HG02610 (cell line): ENCODE measurements around the gene ACTR3.

ENCODE experiments used
- ATAC-seq: cut with Tn5 transposase; IDR thresholded peaks from one replicate; pipeline ENCODE4 v1.9.1; 2021; ENCODE audit warnings: mild to moderate bottlenecking, moderate library complexity; ENCODE audit not compliant: unreplicated experiment

Gene ACTR3

GRCh38 chr2:113964436-113964835 is 74.5 kb downstream of the ACTR3 start:
- ATAC-seq, result no peak

- no peak for ATAC-seq
Observed at GRCh38 chr2:113965228-113965627, 75.3 kb downstream of the ACTR3 start.

- peak; percentile 84 for ATAC-seq
Observed at GRCh38 chr2:113965644-113966043, 75.8 kb downstream of the ACTR3 start.

- no peak for ATAC-seq
Observed at GRCh38 chr2:113966171-113966570, 76.3 kb downstream of the ACTR3 start.

GRCh38 chr2:113966832-113967231 is 76.9 kb downstream of the ACTR3 start:
- ATAC-seq, result no peak

GRCh38 chr2:113967272-113967671 is 77.4 kb downstream of the ACTR3 start:
- no peak for ATAC-seq

- no peak for ATAC-seq
Observed at GRCh38 chr2:113972766-113973165, 82.9 kb downstream of the ACTR3 start.

- no peak for ATAC-seq
Observed at GRCh38 chr2:113973810-113974209, 83.9 kb downstream of the ACTR3 start.

GRCh38 chr2:113974727-113975126 is 84.8 kb downstream of the ACTR3 start:
- ATAC-seq, result no peak

- no peak for ATAC-seq
Observed at GRCh38 chr2:113976277-113976928, 86.5 kb downstream of the ACTR3 start.

- ATAC-seq, result no peak
Observed at GRCh38 chr2:113977060-113977659, 87.3 kb downstream of the ACTR3 start.

GRCh38 chr2:113977660-113978523 is 88.0 kb downstream of the ACTR3 start:
- ATAC-seq, result no peak

GRCh38 chr2:113978524-113979190 is 88.8 kb downstream of the ACTR3 start:
- ATAC-seq, result no peak

GRCh38 chr2:113979191-113980128 is 89.6 kb downstream of the ACTR3 start:
- ATAC-seq, result no peak

GRCh38 chr2:113980946-113981345 is 91.1 kb downstream of the ACTR3 start:
- no peak for ATAC-seq

GRCh38 chr2:113981404-113982134 is 91.7 kb downstream of the ACTR3 start:
- no peak for ATAC-seq

- no peak for ATAC-seq
Observed at GRCh38 chr2:113985554-113986397, 95.9 kb downstream of the ACTR3 start.

- ATAC-seq, result no peak
Observed at GRCh38 chr2:113986762-113987290, 96.9 kb downstream of the ACTR3 start.
